HG02763 (cell line): ENCODE data around the gene LRRC37A.
"Not testable (repeated sequence)": the region's sequence is repeated elsewhere in the genome, so short reads cannot be mapped to it uniquely, and the experiment has no call there.

Experiments
- ATAC-seq: cut with Tn5 transposase; IDR thresholded peaks from one replicate; pipeline ENCODE4 v1.9.1; 2021; ENCODE audit warnings: mild to moderate bottlenecking, moderate library complexity; ENCODE audit not compliant: unreplicated experiment

LRRC37A gene

DNA sequence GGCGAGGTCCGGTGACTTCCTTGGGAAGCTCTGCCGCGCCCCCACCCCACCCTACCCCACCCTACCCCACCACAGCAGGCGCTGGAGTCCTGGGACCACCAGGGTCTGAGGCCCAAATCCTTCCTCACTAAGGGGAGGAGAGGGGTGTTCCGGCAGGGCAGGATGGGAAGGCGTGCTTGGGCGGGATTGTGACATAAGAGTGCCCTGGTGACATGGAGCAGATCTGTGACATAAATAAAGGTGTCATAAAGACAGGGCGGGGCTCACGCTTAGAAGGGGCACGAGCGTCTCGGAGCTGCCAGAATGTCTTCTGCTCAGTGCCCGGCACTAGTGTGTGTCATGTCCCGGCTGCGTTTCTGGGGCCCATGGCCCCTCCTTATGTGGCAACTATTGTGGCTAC is at the start of gene LRRC37A:
Gene LRRC37A (plus strand): TSS at position 301 of the 400 bp plus-strand sequence. CDS start 3 bp downstream, at position 304.
- ATAC-seq = not testable (repeated sequence)

DNA sequence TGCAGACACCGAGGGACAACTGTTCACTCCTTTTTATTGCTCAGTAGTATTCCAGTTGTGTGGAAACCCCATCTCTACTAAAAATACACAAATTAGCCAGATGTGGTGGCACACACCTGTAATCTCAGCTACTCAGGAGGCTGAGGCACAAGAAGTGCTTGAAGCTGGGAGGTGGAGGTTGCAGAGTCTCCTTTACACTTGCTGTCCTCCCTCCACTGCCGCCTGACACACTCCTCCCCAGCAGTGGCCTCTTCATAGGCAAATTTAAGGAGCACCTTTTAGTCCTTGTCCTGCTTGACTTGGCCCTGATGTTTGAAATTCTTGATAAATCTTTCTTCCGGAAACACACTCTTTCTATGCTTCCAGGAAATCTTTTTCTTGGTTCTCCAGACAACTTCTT is 45.8 kb upstream of the LRRC37A start:
- ATAC-seq = not testable (repeated sequence)

DNA sequence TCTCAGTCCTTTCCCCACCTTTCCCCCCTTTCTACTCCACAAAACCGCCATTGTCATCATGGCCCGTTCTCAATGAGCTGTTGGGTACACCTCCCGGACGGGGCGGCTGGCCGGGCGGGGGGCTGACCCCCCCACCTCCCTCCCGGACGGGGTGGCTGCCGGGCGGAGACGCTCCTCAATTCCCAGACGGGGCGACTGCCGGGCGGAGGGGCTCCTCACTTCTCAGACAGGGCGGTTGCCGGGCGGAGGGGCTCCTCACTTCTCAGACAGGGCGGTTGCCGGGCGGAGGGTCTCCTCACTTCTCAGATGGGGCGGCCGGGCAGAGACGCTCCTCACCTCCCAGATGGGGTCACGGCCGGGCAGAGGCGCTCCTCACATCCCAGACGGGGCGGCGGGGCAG is 42.1 kb upstream of the LRRC37A start:
- ATAC-seq = not testable (repeated sequence)

DNA sequence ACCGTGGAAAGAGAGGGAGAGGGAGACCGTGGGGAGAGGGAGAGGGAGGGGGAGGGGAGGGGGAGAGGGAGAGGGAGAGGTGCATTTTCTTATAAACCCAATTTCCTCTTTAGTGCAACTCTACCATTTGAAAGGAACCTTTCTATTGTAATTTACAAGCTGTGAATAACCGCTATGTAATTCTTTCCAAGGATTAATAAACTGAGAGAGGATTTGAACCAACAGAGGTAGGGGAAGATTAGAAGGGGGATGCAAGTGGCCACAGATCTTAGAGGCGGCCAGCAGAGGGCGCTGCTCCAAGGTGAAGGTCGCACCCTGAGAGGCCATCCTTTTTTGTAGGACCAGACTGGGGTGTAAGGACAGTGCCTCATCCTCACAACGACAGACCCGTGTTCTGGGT is 41.2 kb upstream of the LRRC37A start:
- ATAC-seq = not testable (repeated sequence)

DNA sequence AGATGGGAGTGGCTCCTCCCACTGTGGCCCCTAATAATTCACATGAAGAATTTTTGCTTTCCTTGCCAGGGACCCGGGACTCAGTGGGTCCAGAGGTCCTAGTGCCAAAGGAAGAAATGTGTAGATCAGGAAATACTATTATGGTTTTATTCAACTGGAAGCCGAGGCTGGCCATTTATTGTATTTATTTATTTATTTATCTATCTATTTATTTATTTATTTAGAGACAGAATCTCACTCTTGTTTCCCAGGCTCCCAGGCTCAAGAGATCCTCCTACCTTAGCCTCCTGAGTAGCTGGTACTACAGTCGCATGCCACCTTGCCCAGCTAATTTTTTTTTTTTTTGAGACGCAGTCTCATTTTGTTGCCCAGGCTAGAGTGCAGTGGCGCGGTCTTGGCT is 40.7 kb upstream of the LRRC37A start:
- ATAC-seq = not testable (repeated sequence)

DNA sequence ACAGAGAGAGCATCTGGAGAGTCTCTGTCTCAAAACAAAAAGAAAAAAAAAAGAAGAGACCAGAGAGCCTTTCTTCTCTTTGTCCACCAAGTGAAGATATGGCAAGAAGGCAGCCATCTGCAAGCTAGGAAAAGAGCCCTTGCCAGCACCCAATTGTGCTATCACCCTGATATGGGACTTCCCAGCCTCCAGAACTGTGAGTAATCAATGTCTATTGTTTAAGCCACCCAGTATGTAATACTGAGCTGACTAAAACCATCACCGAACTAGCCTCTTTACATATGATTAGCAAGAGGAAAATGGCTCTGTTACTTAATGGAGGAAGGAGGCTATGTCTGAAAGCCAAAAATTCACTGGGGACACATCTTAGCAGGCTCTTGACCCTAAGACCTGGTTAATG is 38.6 kb upstream of the LRRC37A start:
- not testable (repeated sequence) for ATAC-seq

DNA sequence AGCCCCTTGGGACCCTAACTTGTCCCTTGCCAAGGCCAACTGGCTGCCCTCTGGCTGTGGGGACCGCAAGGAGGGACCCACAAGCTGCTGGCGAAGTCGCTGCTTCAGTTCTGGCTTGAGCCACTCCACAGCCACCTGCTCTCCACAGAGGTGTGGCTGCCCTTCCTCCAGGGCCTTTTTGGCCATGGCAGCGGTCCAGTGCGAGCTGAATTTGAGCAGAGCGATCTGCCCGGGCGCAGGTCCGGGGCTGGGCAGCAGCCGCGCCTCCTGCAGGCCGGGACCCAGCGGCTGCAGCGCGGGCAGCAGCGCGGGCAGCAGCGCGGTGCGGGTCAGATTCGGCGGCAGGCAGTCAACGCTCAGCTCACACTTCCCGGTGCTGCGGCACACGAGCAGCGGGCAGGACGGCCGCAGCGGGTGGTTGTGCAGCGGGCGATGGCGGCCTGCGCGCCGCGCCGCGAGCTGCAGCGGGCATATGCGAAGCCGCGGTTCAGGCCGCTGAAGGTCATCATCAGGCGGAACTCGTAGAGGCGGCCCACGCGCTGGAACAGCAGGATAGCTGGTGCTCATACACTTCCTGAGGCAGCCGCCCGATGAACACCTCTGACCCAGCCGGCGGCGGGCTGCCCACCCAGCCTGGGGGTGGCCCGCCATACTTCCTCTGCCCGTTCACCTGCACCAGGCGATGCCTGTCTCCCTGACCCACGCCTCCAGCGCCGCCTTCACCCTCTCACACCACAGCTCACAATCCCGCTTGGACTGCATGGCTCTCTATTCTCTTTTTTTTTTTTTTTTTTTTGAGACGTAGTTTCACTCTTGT is 34.9 kb upstream of the LRRC37A start:
- ATAC-seq = not testable (repeated sequence)

DNA sequence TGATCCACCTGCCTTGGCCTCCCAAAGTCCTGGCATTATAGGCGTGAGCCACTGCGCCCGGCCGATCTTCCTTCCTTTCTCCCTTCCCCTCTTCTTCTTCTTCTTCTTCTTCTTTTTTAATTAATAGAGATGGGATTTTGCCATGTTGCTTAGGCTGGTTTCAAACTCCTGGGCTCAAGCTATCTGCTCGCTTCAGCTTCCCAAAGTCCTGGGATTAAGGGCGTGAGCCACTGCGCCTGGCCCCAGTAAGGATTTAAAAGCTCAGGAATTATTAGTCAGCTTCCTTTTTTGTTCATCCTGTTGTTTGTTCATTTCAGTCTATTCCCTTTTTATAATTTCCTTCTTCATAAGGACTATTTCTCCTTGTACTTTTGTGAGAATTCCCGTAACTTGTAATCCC is 32.7 kb upstream of the LRRC37A start:
- no peak for ATAC-seq

DNA sequence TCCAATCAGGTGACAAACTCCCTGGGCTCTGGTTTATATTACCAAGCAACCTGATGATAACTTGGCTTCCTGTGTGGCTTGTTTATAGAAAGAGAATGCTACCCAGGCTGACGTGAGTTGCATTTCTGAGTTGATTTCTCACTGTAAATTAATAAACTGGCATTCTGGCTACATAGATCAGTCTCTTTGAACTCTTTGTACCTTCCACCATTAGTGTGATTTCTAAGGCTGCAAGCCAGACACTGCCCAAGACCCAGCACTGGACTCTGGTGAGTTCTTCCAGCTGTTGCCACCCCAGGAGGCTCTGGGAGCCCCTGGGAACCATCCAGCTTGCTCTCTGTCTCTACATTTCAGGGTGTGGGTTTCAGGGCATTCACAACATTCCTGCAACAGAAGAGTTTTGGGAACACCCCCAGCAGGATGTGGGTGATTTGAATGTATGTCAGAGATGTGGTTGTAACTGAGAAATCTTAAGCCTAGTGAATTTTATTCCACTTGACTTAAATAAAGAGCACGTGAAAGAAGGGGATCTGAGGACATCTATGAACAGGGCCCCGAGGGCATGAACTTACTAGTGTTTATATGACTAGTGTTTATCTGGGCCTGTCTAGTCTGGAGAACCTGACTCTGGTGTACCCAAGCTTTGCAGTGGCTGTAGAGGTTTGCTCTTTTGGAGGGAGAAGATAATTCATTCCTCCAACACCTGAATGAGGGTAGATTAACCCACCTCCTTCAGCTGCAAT is 30.3 kb upstream of the LRRC37A start:
- no peak for ATAC-seq

DNA sequence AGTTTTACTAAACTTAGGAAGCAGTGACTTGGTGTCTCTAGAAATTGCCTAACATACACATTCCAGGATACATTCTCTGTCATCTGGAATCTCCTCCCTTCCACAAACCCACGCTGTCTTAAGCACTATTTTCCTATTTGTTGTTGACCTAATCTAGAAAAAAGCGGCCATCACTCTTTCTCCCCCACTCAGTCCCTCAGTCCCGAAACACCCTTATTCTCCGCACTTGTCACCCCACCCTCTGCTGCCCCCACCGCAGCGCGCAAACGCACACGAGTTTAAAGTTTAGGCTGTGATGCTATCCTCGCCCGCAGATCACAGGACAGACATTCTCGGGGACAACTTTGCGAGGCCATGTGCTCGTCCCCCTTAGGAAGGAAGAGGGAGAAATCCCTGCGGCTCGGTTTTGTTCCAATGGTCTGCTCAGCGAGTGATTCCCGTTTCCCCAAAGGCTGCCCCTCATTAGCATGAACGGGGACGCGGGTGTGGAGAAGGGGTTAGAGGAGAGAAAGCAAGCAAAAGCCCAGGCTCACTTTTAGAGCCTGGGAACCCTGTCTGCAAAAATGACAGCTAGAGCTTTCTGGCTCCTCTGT is 28.8 kb upstream of the LRRC37A start:
- not testable (repeated sequence) for ATAC-seq

DNA sequence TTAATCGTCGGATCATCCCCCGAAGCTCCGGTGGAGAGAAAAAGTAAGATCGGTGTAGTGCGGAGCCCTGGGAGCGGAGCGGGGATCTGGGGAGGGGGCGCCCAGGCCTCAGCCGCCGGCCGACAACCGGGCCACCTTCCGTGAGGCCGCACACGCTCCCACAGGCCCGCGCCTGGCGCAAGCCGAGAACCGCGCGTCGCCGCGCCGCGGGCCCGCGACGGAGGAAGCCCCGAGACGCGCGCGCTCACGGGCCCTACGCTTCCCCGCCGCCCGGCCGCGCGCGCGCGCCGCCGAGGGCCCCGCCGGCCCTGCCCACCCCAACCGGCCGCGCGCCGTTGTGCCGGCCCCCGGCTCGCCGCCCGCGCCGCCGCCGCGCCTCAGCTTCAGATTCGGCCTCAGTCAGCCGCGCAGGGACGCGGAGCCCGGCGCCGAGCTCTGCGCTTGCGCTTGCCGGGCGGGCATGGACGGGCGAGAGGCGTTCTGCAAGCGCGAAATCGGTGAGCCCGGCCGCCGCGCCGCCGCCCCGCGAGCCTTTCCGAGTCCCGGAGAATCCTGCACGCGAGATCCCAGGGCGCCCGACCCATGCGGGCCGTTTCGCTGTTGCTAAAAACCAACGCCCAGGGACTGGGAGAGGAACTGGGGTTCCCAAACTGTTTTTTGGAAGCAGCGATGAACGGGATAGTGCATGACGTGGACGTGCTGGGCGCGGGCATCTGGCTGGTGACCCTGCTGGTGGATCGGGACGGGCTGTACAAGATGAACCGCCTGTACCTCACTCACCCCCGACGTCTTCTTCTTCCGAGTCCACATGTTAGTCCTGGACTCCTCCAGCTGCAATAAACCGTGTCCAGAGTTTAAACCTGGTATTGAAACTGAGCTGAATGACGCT is 28.0 kb upstream of the LRRC37A start:
- peak; percentile 80 for ATAC-seq

DNA sequence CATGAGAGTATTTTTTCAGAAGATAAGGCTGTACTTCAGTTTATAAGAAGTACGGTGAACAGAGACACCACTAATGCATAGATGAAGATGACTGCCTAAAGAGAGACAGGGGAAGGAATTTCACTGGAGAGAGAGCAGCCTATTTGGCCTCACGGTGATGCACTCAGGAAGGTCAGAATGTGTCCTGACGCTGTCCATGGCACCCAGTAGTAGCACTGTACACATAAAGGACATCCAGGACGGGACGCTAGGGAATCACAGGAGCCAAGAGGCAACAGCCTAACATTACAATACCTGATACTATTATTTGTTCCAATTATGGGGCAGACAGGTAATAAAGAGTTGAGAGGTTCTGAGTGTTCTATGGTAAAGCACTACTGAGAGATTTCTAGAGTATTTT is 24.9 kb upstream of the LRRC37A start:
- ATAC-seq = no peak

DNA sequence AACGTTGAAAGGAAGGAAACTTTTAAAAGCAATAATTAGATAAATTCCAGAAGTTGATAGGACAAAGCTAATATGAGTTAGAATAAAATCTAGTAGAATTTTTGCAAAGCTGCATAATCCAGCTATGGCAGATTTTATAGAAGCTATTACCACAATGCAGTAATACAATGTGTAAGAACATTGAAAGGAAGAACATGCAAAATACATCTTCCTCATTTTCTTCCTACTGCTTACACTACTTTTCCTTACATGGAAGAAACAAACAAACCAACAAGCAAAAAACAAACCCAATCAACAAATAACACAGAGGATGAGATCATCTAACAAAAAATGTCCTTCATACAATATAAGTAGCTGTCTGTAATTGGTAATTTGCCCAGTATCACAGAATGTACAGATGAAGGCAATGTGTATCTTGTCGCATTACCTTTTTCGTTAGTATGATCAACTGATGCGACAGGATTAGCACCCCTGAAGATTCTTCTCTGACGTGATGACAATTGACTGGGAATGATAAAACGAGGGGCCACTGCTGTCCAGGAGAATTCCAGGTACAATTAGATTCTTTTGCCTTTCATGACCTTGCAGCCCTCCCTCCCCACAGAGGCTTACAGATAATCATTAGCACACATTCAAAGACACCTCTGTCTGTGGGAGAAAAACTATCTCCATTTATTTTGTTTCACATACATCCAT is 21.2 kb upstream of the LRRC37A start:
- no peak for ATAC-seq

DNA sequence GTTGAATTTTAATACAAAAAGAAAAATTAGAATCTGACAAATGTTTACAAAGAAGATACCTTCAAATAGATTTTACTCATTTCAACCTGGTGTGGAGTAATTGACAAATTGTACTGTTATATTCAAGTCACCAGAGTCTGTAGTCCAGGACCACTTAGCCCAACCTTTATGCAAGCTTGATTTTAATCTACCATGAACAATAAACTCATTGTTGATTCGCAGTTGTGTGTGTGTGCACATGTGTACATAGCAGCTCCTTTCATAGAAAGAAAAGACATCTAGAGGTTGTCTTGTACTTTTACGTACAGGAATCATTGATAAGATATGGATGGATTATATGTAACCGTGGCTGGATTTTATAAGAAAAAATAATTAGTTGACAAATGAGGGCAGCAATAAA is 20.7 kb upstream of the LRRC37A start:
- ATAC-seq = no peak

DNA sequence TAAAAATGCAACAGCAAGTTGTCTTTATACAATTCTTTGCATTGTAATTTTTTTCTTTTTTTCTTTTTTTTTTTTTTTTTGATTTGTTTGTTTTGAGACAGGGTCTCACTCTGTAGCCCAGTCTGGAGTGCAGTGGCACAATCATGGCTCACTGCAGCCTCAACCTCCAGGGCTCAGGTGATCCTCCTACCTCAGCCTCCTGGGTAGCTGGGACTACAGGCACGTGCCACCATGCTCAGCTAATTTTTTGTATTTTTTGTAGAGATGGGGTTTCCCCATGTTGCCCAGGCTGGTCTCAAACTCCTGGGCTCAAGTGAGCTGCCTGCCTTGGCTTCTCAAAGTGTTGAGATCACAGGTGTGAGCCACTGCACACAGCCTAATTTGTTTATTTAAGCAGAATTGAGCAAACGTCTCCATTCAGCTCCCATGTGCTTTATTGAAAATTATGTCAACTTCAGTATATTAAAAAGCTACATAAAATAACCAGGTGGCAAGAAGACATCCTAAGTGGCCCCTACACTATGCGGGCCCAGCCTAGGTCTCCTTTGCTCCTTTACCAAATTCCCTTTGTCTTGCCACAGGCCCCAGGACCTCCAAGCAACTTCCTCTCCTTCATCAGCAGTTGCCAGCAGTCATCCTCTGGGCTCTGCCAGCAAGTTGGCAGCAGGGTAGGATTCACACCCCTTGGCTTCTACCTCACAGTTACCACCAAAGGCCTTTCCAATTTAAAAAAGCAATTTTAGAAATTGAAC is 18.0 kb upstream of the LRRC37A start:
- ATAC-seq = not testable (repeated sequence)

DNA sequence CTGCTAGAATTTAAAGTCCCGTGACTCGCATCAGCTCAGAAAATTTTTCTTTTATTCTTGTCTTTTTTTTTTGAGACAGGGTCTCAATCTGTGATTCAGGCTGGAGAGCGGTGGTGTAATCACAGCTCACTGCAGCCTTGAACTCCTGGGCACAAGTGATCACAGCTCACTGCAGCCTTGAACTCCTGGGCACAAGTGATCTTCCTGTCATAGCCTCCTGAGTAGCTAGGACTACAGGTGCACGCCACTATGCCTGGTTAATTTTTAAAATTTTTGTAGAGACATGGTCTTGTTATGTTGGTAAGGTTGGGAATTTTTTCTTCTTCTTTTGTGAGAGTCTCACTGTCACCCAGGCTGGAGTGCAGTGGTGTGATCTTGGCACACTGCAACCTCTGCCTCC is 13.6 kb upstream of the LRRC37A start:
- ATAC-seq = not testable (repeated sequence)

DNA sequence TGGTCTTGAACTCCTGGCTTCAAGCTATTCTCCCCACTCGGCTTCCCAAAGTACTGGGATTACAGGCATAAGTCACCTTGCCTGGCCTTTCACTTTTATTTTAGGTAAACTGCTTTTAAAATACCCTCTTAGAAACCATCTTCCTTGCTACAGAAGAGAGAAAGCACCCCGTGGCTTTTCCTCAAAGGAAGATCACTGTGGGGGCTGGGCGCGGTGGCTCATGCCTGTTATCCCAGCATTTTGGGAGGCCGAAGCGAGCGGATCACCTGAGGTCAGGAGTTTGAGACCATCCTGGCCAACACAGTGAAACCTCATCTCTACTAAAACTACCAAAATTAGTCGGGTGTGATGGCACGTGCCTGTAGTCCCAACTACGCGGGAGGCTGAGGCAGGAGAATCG is 12.3 kb upstream of the LRRC37A start:
- ATAC-seq = not testable (repeated sequence)

DNA sequence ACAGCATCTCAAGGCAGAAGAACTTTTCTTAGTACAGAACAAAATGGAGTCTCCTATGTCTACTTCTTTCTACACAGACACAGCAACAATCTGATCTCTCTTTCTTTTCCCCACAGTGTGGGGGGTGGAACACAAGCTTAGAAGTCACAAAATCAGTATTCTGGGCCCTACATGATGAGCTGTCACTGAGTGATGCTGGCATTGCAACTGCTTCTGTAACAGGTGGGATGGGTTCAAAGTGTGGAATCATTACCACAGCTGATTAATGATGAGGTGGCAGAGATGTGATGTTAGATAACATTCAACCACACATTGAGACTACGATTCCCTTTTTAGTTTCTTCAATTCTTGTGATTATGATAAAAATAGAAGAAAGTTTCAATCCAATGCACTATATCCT is 10.5 kb upstream of the LRRC37A start:
- not testable (repeated sequence) for ATAC-seq

DNA sequence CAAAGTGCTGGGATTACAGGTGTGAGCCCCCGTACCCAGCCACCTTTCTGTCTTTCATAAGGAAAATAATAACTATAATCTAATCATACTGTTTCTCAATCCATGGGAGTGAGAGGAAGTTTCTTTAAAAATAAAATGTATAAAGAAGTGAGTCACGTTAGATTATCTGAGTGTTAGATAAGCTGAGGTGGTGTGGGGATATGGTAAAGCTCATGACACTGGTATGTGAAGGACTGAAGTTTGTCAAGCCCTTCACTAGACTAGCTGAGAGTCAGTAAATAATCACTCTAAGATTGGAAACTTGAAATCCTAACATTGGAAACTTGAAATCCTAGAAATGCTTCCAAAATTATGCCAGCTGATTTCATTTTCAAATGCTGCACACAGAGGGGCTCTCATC is 9.4 kb upstream of the LRRC37A start:
- not testable (repeated sequence) for ATAC-seq
